Sciatic nerve (tissue), 2 donors: ENCODE measurements around the gene MACROD2. TPM values are rescaled to one million over a fixed set of nuclear protein-coding genes. Genes with fewer than 3 reads are reported as not detected.
A peak's percentile ranks its signal among the peaks of the same experiment; 100 is the strongest.

Experiments used
- ATAC-seq: fragments of 200-7000 bp; cut with Tn5 transposase; one replicate; pipeline ENCODE4 v1.9.1; 2020; ENCODE audit warnings: mild to moderate bottlenecking, moderate library complexity
- DNase-seq: peaks from one replicate; pipeline ENCODE4 v3.0.0-alpha.2; 2020; ENCODE audit warnings: low spot score
- intact Hi-C: fragments of 100-400 bp; cut with DNase I; formaldehyde crosslinking; loops from one replicate; pipeline ENCODE4 v1.14.2; 2022
- total RNA-seq: library from RNA; stranded (reverse); fragmentation: NEBNext Ultra II Directional; extraction: Animal tissue kit (Norgen Biotek cat#: 25700); gene quantifications from one replicate; pipeline ENCODE4 v1.2.1, GENCODE V29; 2021
- donor health status: DM: no; HTN: no; CAD: no.
- donor health status: DM: no; HTN: no; CAD: no.

The MACROD2 gene
- total RNA-seq, 1 donor from 2014 or later: 13.8 TPM

- intact Hi-C loops: no loop called here
- no peak for DNase-seq
- no peak for ATAC-seq
These were observed 1041.6 kb downstream of the MACROD2 start for GRCh38 chr20:15036948-15037347.

DNA sequence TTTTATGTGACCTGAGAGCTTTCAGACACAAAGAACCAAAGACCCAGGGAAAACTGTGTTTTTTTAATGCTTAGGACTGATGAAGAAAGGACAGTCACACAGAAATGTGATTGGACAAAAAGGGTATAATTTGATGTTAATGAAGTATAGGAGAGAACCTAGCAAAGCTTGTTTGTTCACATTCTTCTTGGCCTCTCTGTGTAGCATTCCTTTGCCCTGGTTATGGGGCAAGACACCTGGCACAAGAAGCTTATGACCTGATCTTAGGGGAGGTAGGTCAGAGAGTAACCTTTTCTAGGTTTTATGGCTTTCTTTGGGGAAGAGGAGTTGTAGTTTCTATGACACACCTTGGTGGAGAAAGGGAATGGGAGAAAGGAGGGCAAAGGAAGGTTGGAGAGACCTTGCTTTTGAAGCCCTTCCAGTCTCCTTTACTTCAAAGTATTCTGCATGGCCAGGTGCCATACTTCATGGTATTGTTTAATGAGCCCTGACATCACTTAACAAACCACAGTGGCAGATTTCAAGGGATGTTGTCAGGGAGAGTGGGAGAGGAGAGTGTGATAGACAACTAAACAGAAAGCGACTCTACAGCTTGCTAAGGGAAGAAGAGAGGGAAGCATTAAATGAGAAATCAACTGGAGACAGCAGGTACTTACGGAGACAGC, 1043.9 kb downstream of the MACROD2 start:
- DNase-seq (no peak), ATAC-seq (no peak)
- intact Hi-C loops: no loop called here

DNA sequence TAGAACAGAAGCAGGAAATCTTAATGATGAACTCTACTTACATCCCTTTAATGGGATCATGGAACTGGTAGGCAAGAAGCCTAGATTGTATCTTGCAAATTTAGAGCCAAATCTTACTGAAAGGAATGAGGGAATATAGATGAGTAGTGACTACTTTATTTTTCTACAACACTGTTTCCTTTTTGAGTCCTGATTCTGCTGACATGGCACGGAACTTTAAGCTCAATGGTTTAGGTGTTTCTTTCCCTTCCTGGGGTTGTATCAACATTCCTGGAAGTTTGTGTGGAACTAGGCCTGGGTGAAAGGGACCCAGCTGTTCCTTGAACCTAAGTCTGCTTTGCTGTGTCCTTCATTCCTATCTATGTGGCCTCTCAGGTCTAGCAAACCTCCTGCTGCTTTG, 1047.4 kb downstream of the MACROD2 start:
- intact Hi-C loops: no loop called here
- DNase-seq: no peak
- ATAC-seq: no peak

- peak; percentile 70 for DNase-seq
These were observed 1049.9 kb downstream of the MACROD2 start for GRCh38 chr20:15045246-15045645.

GRCh38 chr20:15047042-15047441, 1051.7 kb downstream of the MACROD2 start:
- no peak for DNase-seq
- ATAC-seq: no peak
- intact Hi-C loops: no loop called here

More at GRCh38 chr20:15045246-15045645, 1049.9 kb downstream of the MACROD2 start:
- peak; percentile 96 for ATAC-seq
- intact Hi-C loops: no loop called here

- no peak for ATAC-seq
- intact Hi-C loops: no loop called here
- no peak for DNase-seq
These were observed 1052.3 kb downstream of the MACROD2 start for GRCh38 chr20:15047601-15048000.

DNA sequence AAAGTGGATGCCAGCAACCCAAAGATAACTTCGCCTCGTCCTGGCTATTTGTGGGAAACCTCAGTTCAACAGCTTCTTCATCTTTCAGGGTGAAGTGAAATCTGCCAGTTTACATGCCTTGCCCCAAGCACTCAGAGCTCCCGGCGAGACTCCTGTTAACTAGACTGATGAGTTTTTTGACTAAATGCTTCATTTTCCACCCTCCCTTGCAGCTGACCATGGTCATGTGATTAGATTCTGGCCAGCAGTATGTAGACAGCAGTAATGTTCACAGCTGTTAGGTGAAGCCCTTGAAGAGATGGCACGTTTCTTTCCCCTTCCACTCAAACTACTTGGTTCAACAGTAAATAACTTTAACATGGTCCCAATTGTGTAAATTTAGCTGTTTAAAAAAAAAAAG, 1060.9 kb downstream of the MACROD2 start:
- no peak for DNase-seq
- intact Hi-C loops: no loop called here

GRCh38 chr20:15058841-15059240, 1063.5 kb downstream of the MACROD2 start:
- intact Hi-C loops: no loop called here
- DNase-seq (no peak), ATAC-seq (no peak)

More for the DNA sequence above, 1060.9 kb downstream of the MACROD2 start:
- no peak for ATAC-seq

GRCh38 chr20:15059438-15059837, 1064.1 kb downstream of the MACROD2 start:
- DNase-seq (no peak), ATAC-seq (no peak)
- intact Hi-C loops: no loop called here

GRCh38 chr20:15060265-15061060, 1065.1 kb downstream of the MACROD2 start:
- DNase-seq (no peak), ATAC-seq (no peak)
- intact Hi-C loops: no loop called here

- DNase-seq (no peak), ATAC-seq (no peak)
- intact Hi-C loops: no loop called here
These were observed 1065.7 kb downstream of the MACROD2 start for GRCh38 chr20:15061061-15061430.

DNA sequence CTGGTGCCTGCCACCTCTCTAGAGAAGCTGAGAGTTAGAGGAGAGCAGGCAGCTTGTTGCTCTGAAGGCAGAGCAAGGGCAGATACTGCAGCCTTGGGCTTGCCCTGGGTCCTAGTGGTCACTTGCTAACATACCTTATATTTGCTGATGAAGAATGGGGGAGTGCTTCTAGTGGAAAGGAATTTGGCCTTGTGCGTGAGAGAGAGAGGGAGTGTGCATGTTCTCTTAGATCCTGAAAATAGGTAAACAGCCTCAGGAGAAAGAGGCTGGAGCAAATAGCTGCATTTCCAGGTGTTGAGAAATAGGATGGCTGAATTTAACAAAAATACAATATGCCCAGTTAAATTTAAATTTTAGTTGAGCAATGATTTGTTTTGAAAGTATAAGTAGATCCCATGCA, 1066.6 kb downstream of the MACROD2 start:
- intact Hi-C loops: no loop called here
- DNase-seq (no peak), ATAC-seq (no peak)

- ATAC-seq (no peak), DNase-seq (no peak)
- intact Hi-C loops: no loop called here
These were observed 1067.8 kb downstream of the MACROD2 start for GRCh38 chr20:15063081-15063480.

DNA sequence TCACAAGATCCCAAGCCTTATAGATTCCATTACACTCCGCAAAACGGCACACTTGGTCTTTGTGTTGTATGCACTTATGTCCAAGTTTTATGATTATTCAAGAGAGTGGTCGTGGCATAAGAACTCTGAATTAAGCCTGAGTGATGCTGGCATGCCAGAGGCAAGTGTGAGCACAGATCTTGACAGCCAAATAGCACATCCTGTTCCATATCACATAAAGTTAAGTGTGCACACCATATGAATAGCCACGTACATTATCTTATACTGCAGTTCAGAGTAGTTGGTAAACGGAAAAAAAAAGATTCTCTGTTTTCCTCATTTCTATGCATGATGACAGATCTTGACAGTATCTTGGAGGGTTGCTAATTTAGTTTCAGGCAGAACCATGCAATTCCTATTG, 1069.4 kb downstream of the MACROD2 start:
- no peak for ATAC-seq
- intact Hi-C loops: no loop called here

DNA sequence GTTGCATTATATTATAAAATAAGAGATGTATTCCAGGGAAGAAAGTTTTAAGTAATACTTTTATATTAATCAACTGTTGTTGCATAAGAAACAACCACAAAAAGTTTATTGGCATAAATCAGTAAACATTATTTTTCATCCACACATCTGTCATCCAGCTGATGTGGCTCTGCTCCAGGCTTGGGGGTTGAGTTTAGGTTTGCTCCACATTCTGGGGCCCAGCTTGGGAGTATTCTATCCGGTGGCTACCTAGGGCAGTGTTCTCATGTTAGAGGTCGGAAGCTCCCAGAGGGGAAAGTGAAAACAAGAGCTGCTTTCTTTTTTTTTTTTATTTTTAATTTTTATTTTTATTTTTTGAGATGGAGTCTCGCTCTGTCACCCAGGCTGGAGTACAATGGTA, 1070.5 kb downstream of the MACROD2 start:
- ATAC-seq (peak; percentile 86), DNase-seq (peak; percentile 60)
- intact Hi-C loops: no loop called here

More for the DNA sequence above, 1069.4 kb downstream of the MACROD2 start:
- no peak for DNase-seq

DNA sequence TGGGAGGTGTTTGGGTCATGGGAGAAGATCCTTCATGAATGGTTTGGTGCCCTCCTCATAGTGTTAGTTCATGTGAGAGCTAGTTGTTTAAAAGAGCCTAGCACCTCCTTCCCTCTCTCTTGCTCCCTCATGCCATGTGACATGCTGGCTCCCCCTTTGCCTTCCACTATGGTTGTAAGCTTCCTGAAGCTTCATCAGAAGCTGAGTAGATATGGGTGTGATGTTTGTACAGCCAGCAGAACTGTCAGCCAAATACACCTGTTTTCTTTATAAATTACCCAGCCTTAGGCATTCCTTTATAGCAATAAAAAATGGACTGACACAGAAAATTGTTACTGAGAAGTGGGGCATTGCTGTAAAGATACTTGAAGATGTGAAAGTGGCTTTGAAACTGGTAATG, 1073.2 kb downstream of the MACROD2 start:
- ATAC-seq (no peak), DNase-seq (no peak)
- intact Hi-C loops: no loop called here

- no peak for DNase-seq
- intact Hi-C loops: no loop called here
- no peak for ATAC-seq
These were observed 1074.0 kb downstream of the MACROD2 start for GRCh38 chr20:15069355-15069754.

- intact Hi-C loops: no loop called here
- ATAC-seq: no peak
- DNase-seq: no peak
These were observed 1075.9 kb downstream of the MACROD2 start for GRCh38 chr20:15071085-15071808.

GRCh38 chr20:15072316-15072715, 1077.0 kb downstream of the MACROD2 start:
- ATAC-seq (no peak), DNase-seq (no peak)
- intact Hi-C loops: no loop called here

DNA sequence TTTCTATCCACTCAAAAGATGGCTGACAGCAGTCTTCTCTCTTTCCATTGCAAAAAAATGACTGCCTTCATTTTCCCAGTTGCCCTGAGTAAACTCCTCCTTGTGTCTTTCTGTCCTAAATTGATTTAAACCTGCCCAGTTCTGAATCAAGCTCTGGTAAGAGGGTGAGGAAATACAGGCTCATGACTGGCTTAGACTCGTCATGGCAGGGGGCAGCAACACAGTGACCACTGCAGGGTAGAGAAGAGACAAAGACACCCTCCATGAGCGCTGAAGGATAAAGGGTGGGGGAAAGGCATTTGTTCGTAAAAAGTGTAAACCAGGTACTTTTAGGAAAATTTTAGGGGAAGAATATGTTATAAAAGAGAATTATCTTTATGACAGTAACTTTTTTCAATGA, 1080.3 kb downstream of the MACROD2 start:
- ATAC-seq: no peak
- intact Hi-C loops: no loop called here
- no peak for DNase-seq
